ENCODE results near the gene NFATC4. TPM values are rescaled to one million over a fixed set of nuclear protein-coding genes. Genes with fewer than 3 reads are reported as not detected.

NFATC4 gene
- polyA plus RNA-seq, 3 donors = not detected

GRCh38 chr14:24382064-24382371 lies 14.0 kb downstream of the NFATC4 start:
- intact Hi-C loops (cut with micrococcal nuclease) = no loop called here
- H3K4me3 ChIP-seq (replicated peaks in 1 of 3; ENCODE audit: low read depth in 2 of 3, low read length in 3 of 3) = no peak overlapping the region
- no peaks in the 10 kb centered on the region for H4K20me1 ChIP-seq (ENCODE audit: insufficient read depth, low read length)
- no peak overlapping the region for H3K9ac ChIP-seq (ENCODE audit: insufficient read depth, low read length, poor library complexity, severe bottlenecking)
- peaks cover 0 to 2% (median 0%) of the 10 kb centered on the region in 7 donors for H3K9me3 Mint-ChIP-seq
- no peaks in the 10 kb centered on the region for H3K36me3 ChIP-seq (replicated peaks in 1 of 2; ENCODE audit: control insufficient read depth in 1 of 2, insufficient read depth in 2 of 2, low read length in 2 of 2)
- TF ChIP-seq, protein P1, sequence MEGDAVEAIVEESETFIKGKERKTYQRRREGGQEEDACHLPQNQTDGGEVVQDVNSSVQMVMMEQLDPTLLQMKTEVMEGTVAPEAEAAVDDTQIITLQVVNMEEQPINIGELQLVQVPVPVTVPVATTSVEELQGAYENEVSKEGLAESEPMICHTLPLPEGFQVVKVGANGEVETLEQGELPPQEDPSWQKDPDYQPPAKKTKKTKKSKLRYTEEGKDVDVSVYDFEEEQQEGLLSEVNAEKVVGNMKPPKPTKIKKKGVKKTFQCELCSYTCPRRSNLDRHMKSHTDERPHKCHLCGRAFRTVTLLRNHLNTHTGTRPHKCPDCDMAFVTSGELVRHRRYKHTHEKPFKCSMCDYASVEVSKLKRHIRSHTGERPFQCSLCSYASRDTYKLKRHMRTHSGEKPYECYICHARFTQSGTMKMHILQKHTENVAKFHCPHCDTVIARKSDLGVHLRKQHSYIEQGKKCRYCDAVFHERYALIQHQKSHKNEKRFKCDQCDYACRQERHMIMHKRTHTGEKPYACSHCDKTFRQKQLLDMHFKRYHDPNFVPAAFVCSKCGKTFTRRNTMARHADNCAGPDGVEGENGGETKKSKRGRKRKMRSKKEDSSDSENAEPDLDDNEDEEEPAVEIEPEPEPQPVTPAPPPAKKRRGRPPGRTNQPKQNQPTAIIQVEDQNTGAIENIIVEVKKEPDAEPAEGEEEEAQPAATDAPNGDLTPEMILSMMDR (IDR thresholded peaks at IDR 0.05) = no peak
- no peak for DNase-seq
- no peaks in the 10 kb centered on the region for H3K79me2 ChIP-seq (ENCODE audit: insufficient read depth, low read length)
- H3K9me3 ChIP-seq (replicated peaks in 1 of 2; ENCODE audit: control insufficient read depth in 1 of 2, insufficient read depth in 1 of 2, low read length in 2 of 2) = no peaks in the 10 kb centered on the region
- no peaks in the 10 kb centered on the region for H3K4me1 ChIP-seq (ENCODE audit: control insufficient read depth in 1 of 2, insufficient read depth in 2 of 2, low read length in 2 of 2)
- no peak overlapping the region for H3K27ac ChIP-seq (ENCODE audit: low read depth in 1 of 2, low read length in 2 of 2)
- no peaks in the 10 kb centered on the region for H3K27me3 ChIP-seq (ENCODE audit: control insufficient read depth in 2 of 2, insufficient read depth in 2 of 2, low read length in 2 of 2)
- peaks cover 2 to 15% (median 6%) of the 10 kb centered on the region in 3 donors for H3K27me3 Mint-ChIP-seq (ENCODE audit: low read depth in 3 of 3)
- H3K4me3 Mint-ChIP-seq = no peak overlapping the region
- peak overlapping the region in 1 of 7 donors; percentile 4 for H3K27ac Mint-ChIP-seq
- no peak overlapping the region for H3K4me2 ChIP-seq (replicated peaks; ENCODE audit: extremely low read depth, low read length, poor library complexity, severe bottlenecking)
- H3K36me3 Mint-ChIP-seq = no peaks in the 10 kb centered on the region
- no peaks in the 10 kb centered on the region for H3K4me1 Mint-ChIP-seq
- 96% methylated on average over 4 of the region's 4 CpGs for WGBS (ENCODE audit: insufficient coverage)
- H2AFZ ChIP-seq (ENCODE audit: insufficient read depth, low read depth, low read length, poor library complexity, severe bottlenecking) = no peak overlapping the region

- Histone ChIP-seq H3K27ac (ENCODE audit: low read depth in 1 of 2, low read length in 2 of 2) (no peak overlapping the region), H3K4me3 (replicated peaks in 1 of 3; ENCODE audit: low read depth in 2 of 3, low read length in 3 of 3) (no peak overlapping the region), H4K20me1 (ENCODE audit: insufficient read depth, low read length) (no peaks in the 10 kb centered on the region), H3K4me1 (ENCODE audit: control insufficient read depth in 1 of 2, insufficient read depth in 2 of 2, low read length in 2 of 2) (no peaks in the 10 kb centered on the region), H3K79me2 (ENCODE audit: insufficient read depth, low read length) (no peaks in the 10 kb centered on the region), H3K9ac (ENCODE audit: insufficient read depth, low read length, poor library complexity, severe bottlenecking) (no peak overlapping the region), H3K9me3 (replicated peaks in 1 of 2; ENCODE audit: control insufficient read depth in 1 of 2, insufficient read depth in 1 of 2, low read length in 2 of 2) (no peaks in the 10 kb centered on the region), H3K4me2 (replicated peaks; ENCODE audit: extremely low read depth, low read length, poor library complexity, severe bottlenecking) (no peak overlapping the region), H3K36me3 (replicated peaks in 1 of 2; ENCODE audit: control insufficient read depth in 1 of 2, insufficient read depth in 2 of 2, low read length in 2 of 2) (no peaks in the 10 kb centered on the region), H3K27me3 (ENCODE audit: control insufficient read depth in 2 of 2, insufficient read depth in 2 of 2, low read length in 2 of 2) (no peaks in the 10 kb centered on the region), H2AFZ (ENCODE audit: insufficient read depth, low read depth, low read length, poor library complexity, severe bottlenecking) (no peak overlapping the region)
- Mint-ChIP-seq H3K27me3 (ENCODE audit: low read depth in 3 of 3) (peaks cover 0 to 16% (median 0%) of the 10 kb centered on the region in 3 donors), H3K9me3 (no peaks in the 10 kb centered on the region), H3K4me1 (no peaks in the 10 kb centered on the region), H3K4me3 (no peak overlapping the region), H3K27ac (no peak overlapping the region), H3K36me3 (no peaks in the 10 kb centered on the region)
- intact Hi-C loops (cut with micrococcal nuclease) = no loop called here
- WGBS (ENCODE audit: insufficient coverage) = 90% methylated on average over 4 of the region's 4 CpGs
- DNase-seq = no peak
- TF ChIP-seq, protein P1 (IDR thresholded peaks at IDR 0.05) = no peak
Measured at GRCh38 chr14:24384169-24384568, 16.2 kb downstream of the NFATC4 start.

All from CD14-positive monocyte (primary cell).